ENCODE results near the gene RSPO4.

RSPO4 gene

GRCh38 chr20:995170-995569 lies 6.9 kb downstream of the RSPO4 start:
- H3K27me3 ChIP-seq (ENCODE audit: insufficient read depth, low read length, poor library complexity): no peaks in the 10 kb centered on the region
- no peak overlapping the region for H3K56ac ChIP-seq (ENCODE audit: low read length)
- H3K27ac ChIP-seq (ENCODE audit: low read depth, low read length): no peak overlapping the region
- H3K18ac ChIP-seq (ENCODE audit: low read length): no peak overlapping the region
- no peak overlapping the region for H2AK5ac ChIP-seq (ENCODE audit: low read length)
- no peaks in the 10 kb centered on the region for H3K79me2 ChIP-seq (ENCODE audit: control insufficient read depth, insufficient read depth, low read length)
- no peaks in the 10 kb centered on the region for H3K79me1 ChIP-seq (ENCODE audit: low read length)
- H3K36me3 ChIP-seq (ENCODE audit: control insufficient read depth, insufficient read depth, low read length): no peaks in the 10 kb centered on the region
- no peaks in the 10 kb centered on the region for H3K4me1 ChIP-seq (ENCODE audit: control insufficient read depth, low read depth, low read length)
- no CpG with 5 or more reads among the region's 8 CpGs for WGBS (ENCODE audit: extremely low coverage, insufficient coverage, low lambda C conversion rate)
- no peak overlapping the region for H2BK120ac ChIP-seq (ENCODE audit: low read depth, low read length)
- no peak overlapping the region for H2BK5ac ChIP-seq (ENCODE audit: low read length)
- no peak for DNase-seq
- no peak overlapping the region for H4K8ac ChIP-seq (ENCODE audit: low read depth, low read length)
- H3K4me2 ChIP-seq (ENCODE audit: low read length): no peak overlapping the region
- no peak overlapping the region for H3K4me3 ChIP-seq (ENCODE audit: low read length)
- H2BK15ac ChIP-seq (replicated peaks; ENCODE audit: low read depth): no peak overlapping the region
- H3K4ac ChIP-seq (ENCODE audit: low read depth, low read length): no peak overlapping the region
- H3K9ac ChIP-seq (ENCODE audit: low read length): no peak overlapping the region
- no peak overlapping the region for H4K5ac ChIP-seq (ENCODE audit: low read length)
- no peak overlapping the region for H3K23ac ChIP-seq (ENCODE audit: low read length)

- Histone ChIP-seq H3K4me2 (ENCODE audit: low read length) (no peak overlapping the region), H2BK5ac (ENCODE audit: low read length) (no peak overlapping the region), H3K4me3 (ENCODE audit: low read length) (no peak overlapping the region), H4K8ac (ENCODE audit: low read depth, low read length) (no peak overlapping the region), H3K9ac (ENCODE audit: low read length) (no peak overlapping the region), H2AK5ac (ENCODE audit: low read length) (no peak overlapping the region), H3K56ac (ENCODE audit: low read length) (no peak overlapping the region), H3K27ac (ENCODE audit: low read depth, low read length) (no peak overlapping the region), H3K4ac (ENCODE audit: low read depth, low read length) (no peak overlapping the region), H3K79me2 (ENCODE audit: control insufficient read depth, insufficient read depth, low read length) (no peaks in the 10 kb centered on the region), H4K5ac (ENCODE audit: low read length) (no peak overlapping the region), H3K18ac (ENCODE audit: low read length) (no peak overlapping the region), H3K27me3 (ENCODE audit: insufficient read depth, low read length, poor library complexity) (no peaks in the 10 kb centered on the region), H3K4me1 (ENCODE audit: control insufficient read depth, low read depth, low read length) (no peaks in the 10 kb centered on the region), H3K79me1 (ENCODE audit: low read length) (no peaks in the 10 kb centered on the region), H2BK15ac (replicated peaks; ENCODE audit: low read depth) (no peak overlapping the region), H3K36me3 (ENCODE audit: control insufficient read depth, insufficient read depth, low read length) (no peaks in the 10 kb centered on the region), H2BK120ac (ENCODE audit: low read depth, low read length) (no peak overlapping the region), H3K23ac (ENCODE audit: low read length) (no peak overlapping the region)
- DNase-seq: no peak
- WGBS (ENCODE audit: extremely low coverage, insufficient coverage, low lambda C conversion rate): no CpG with 5 or more reads among the region's 16 CpGs
Measured at GRCh38 chr20:992801-993535, 9.1 kb downstream of the RSPO4 start.

GRCh38 chr20:991850-992249 lies 10.3 kb downstream of the RSPO4 start:
- Histone ChIP-seq H3K79me1 (ENCODE audit: low read length) (no peaks in the 10 kb centered on the region), H3K4ac (ENCODE audit: low read depth, low read length) (no peak overlapping the region), H4K8ac (ENCODE audit: low read depth, low read length) (no peak overlapping the region), H2BK15ac (replicated peaks; ENCODE audit: low read depth) (no peak overlapping the region), H4K5ac (ENCODE audit: low read length) (no peak overlapping the region), H3K23ac (ENCODE audit: low read length) (no peak overlapping the region), H2BK120ac (ENCODE audit: low read depth, low read length) (no peak overlapping the region), H3K27ac (ENCODE audit: low read depth, low read length) (no peak overlapping the region), H3K4me1 (ENCODE audit: control insufficient read depth, low read depth, low read length) (no peaks in the 10 kb centered on the region), H3K4me2 (ENCODE audit: low read length) (no peak overlapping the region), H2AK5ac (ENCODE audit: low read length) (no peak overlapping the region), H3K79me2 (ENCODE audit: control insufficient read depth, insufficient read depth, low read length) (no peaks in the 10 kb centered on the region), H3K4me3 (ENCODE audit: low read length) (no peak overlapping the region), H3K56ac (ENCODE audit: low read length) (no peak overlapping the region), H3K18ac (ENCODE audit: low read length) (no peak overlapping the region), H2BK5ac (ENCODE audit: low read length) (no peak overlapping the region), H3K9ac (ENCODE audit: low read length) (no peak overlapping the region), H3K27me3 (ENCODE audit: insufficient read depth, low read length, poor library complexity) (no peaks in the 10 kb centered on the region), H3K36me3 (ENCODE audit: control insufficient read depth, insufficient read depth, low read length) (no peaks in the 10 kb centered on the region)
- no CpG with 5 or more reads among the region's 10 CpGs for WGBS (ENCODE audit: extremely low coverage, insufficient coverage, low lambda C conversion rate)
- DNase-seq: peak; percentile 44

- no peak overlapping the region for H2BK5ac ChIP-seq (ENCODE audit: low read length)
- no peak overlapping the region for H3K4me2 ChIP-seq (ENCODE audit: low read length)
- H3K4ac ChIP-seq (ENCODE audit: low read depth, low read length): no peak overlapping the region
- no CpG with 5 or more reads among the region's 6 CpGs for WGBS (ENCODE audit: extremely low coverage, insufficient coverage, low lambda C conversion rate)
- no peak overlapping the region for H4K5ac ChIP-seq (ENCODE audit: low read length)
- H3K27me3 ChIP-seq (ENCODE audit: insufficient read depth, low read length, poor library complexity): no peaks in the 10 kb centered on the region
- H3K23ac ChIP-seq (ENCODE audit: low read length): no peak overlapping the region
- H3K36me3 ChIP-seq (ENCODE audit: control insufficient read depth, insufficient read depth, low read length): no peaks in the 10 kb centered on the region
- no peak overlapping the region for H2BK15ac ChIP-seq (replicated peaks; ENCODE audit: low read depth)
- H3K18ac ChIP-seq (ENCODE audit: low read length): no peak overlapping the region
- no peak overlapping the region for H3K27ac ChIP-seq (ENCODE audit: low read depth, low read length)
- no peak overlapping the region for H3K4me3 ChIP-seq (ENCODE audit: low read length)
- H2AK5ac ChIP-seq (ENCODE audit: low read length): no peak overlapping the region
- H3K56ac ChIP-seq (ENCODE audit: low read length): no peak overlapping the region
- H4K8ac ChIP-seq (ENCODE audit: low read depth, low read length): no peak overlapping the region
- DNase-seq: no peak
- H3K4me1 ChIP-seq (ENCODE audit: control insufficient read depth, low read depth, low read length): no peaks in the 10 kb centered on the region
- H3K79me2 ChIP-seq (ENCODE audit: control insufficient read depth, insufficient read depth, low read length): no peaks in the 10 kb centered on the region
- H2BK120ac ChIP-seq (ENCODE audit: low read depth, low read length): no peak overlapping the region
- no peaks in the 10 kb centered on the region for H3K79me1 ChIP-seq (ENCODE audit: low read length)
- H3K9ac ChIP-seq (ENCODE audit: low read length): no peak overlapping the region
Measured at GRCh38 chr20:990293-990959, 11.7 kb downstream of the RSPO4 start.

GRCh38 chr20:988272-988671 lies 13.8 kb downstream of the RSPO4 start:
- DNase-seq: no peak
- H3K18ac ChIP-seq (ENCODE audit: low read length): no peak overlapping the region
- H3K23ac ChIP-seq (ENCODE audit: low read length): no peak overlapping the region
- no peak overlapping the region for H2AK5ac ChIP-seq (ENCODE audit: low read length)
- H3K79me2 ChIP-seq (ENCODE audit: control insufficient read depth, insufficient read depth, low read length): no peaks in the 10 kb centered on the region
- H4K5ac ChIP-seq (ENCODE audit: low read length): no peak overlapping the region
- H4K8ac ChIP-seq (ENCODE audit: low read depth, low read length): no peak overlapping the region
- no peak overlapping the region for H2BK15ac ChIP-seq (replicated peaks; ENCODE audit: low read depth)
- no peaks in the 10 kb centered on the region for H3K79me1 ChIP-seq (ENCODE audit: low read length)
- H3K36me3 ChIP-seq (ENCODE audit: control insufficient read depth, insufficient read depth, low read length): no peaks in the 10 kb centered on the region
- no peak overlapping the region for H2BK5ac ChIP-seq (ENCODE audit: low read length)
- no peak overlapping the region for H3K27ac ChIP-seq (ENCODE audit: low read depth, low read length)
- no peak overlapping the region for H3K4ac ChIP-seq (ENCODE audit: low read depth, low read length)
- no peak overlapping the region for H3K4me3 ChIP-seq (ENCODE audit: low read length)
- no peaks in the 10 kb centered on the region for H3K27me3 ChIP-seq (ENCODE audit: insufficient read depth, low read length, poor library complexity)
- no peak overlapping the region for H2BK120ac ChIP-seq (ENCODE audit: low read depth, low read length)
- no CpG with 5 or more reads among the region's 3 CpGs for WGBS (ENCODE audit: extremely low coverage, insufficient coverage, low lambda C conversion rate)
- no peak overlapping the region for H3K4me2 ChIP-seq (ENCODE audit: low read length)
- no peak overlapping the region for H3K56ac ChIP-seq (ENCODE audit: low read length)
- no peaks in the 10 kb centered on the region for H3K4me1 ChIP-seq (ENCODE audit: control insufficient read depth, low read depth, low read length)
- H3K9ac ChIP-seq (ENCODE audit: low read length): no peak overlapping the region

Measured in mesendoderm (in vitro differentiated cells).